HG03196 (cell line): ENCODE data around the gene B3GNT8.
"Not testable (repeated sequence)": the region's sequence is repeated elsewhere in the genome, so short reads cannot be mapped to it uniquely, and the experiment has no call there.

Experiments used
- ATAC-seq: cut with Tn5 transposase; IDR thresholded peaks from one replicate; pipeline ENCODE4 v1.9.1; 2021; ENCODE audit not compliant: unreplicated experiment

The B3GNT8 gene

DNA sequence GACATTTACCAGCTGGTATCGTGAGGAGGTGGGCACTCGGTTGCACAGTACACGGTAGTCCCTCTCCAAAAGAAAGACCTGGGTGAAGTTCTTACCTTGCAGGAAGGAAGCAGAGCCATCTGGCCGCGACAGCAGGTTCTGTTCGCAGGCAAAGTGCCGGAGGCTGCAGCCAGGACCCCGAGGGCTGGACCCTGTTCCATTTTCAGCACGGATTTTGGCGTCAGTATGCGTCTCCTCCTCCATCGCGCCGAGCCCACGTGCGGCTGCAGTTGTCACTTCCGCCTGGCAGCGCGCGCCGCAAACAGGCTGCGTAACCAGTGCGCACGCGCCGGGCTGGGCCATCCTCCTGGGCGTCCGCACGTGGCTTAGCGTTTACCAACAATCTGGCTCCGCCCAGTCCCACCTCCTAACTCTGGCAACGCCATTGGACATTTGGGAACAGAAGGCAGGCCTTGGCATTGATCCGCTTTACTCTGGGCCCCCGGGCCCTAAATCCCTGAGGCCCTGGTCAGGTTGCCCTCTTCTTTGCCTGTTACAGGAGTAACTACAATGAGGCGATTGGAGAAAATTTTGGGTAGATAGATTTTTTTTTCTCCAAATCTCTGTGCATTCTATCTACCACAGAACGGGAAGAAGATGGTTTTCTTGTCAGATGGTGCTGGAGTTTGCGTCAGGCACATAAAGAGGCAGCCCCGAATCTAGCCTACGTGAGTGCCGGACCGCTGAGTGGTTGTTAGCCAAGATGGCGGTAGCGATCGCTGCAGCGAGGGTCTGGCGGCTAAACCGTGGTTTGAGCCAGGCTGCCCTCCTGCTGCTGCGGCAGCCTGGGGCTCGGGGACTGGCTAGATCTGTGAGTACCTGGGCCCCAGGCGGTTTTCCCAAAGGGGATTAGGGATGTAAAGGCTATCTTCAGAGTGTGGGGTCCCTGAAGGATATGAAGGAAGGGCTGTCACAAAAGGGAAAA is 29.8 kb downstream of the B3GNT8 start, which contains the start of the genes BCKDHA and EXOSC5:
Gene BCKDHA, plus strand, starts transcription at position 733 of the 964 bp plus-strand sequence. Its CDS starts 10 bp downstream, at position 743.
Gene EXOSC5, minus strand, starts transcription at position 274 of the 964 bp plus-strand sequence. Its CDS starts 31 bp downstream, at position 243.
- ATAC-seq, result peak; percentile 87

DNA sequence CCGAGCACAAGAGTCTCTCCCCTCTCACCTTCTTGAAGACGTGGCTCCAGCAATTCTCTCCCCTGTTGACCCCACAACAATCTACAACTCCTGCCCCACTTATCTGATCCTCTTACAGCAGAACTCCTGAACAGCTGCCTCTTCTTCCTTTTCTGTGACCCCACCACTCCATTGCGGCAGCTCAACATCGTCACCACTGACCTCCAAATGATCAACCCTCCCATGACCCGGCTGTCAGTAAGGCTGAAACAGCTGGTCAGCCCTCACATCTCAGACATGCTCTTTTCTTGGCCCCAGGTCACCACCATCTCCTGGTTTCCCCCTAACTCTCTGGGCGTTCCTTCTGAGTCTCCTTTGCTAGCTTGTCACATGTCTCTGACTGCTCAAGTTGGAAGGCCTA is 31.8 kb downstream of the B3GNT8 start:
- no peak for ATAC-seq

DNA sequence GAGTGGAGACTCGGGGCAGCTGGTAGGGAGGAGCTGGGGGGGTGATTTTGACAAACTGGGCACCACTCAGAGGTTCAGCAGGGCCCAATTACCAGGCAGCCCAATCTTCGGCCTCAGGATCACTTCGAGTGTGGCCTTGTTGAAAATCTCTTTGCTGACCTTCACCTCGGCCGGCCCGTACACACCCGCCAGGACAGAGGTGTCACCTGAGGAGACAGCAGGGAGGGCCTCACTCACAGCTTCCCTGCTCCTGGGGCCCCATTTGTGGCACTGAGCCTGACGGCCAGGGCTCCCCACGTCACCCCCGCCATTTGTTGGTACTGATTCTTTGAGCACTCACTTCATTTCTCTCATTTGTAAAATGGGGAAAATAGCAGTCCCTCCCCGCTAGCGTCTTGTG is 34.4 kb downstream of the B3GNT8 start:
- ATAC-seq, result no peak

DNA sequence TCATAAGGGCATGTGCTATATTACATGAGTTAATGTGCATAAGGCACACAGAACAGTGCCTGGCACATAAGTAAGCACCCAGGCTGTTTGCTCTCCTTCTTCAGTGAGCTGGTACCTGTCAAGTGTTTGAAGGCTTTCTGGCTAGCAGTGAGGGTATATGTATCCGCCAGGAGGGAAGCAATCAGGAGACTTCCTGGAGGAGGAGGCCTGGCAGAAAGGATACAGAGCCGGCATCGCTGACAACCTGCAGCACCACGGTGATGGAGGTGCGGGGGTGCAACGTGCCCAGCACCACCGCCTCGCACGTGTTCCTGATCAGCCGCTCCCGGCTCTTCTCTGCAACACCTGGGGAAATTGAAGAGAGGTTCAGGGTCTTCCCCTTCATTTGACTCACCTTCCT is 35.6 kb downstream of the B3GNT8 start:
- no peak for ATAC-seq

DNA sequence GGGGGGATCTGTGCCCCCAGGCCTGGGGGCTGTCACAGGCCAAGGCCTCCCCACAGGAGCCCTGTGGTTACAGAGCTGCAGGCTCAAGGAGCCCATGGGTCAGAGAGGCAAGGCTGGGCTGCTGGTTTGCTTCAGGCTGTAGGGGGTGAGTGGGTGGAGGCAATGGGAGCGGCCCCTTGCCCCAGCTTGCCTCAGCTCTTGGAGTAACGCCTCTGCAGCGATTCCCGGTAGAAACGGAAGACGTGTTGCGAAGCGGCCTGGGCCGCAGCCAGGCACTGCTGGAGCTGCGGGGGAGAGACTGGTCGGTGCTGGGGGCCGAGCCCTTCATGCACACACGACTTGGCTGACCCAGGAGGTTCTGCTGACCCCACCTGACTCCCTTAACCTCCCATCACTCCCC is 40.7 kb downstream of the B3GNT8 start:
- ATAC-seq, result no peak

DNA sequence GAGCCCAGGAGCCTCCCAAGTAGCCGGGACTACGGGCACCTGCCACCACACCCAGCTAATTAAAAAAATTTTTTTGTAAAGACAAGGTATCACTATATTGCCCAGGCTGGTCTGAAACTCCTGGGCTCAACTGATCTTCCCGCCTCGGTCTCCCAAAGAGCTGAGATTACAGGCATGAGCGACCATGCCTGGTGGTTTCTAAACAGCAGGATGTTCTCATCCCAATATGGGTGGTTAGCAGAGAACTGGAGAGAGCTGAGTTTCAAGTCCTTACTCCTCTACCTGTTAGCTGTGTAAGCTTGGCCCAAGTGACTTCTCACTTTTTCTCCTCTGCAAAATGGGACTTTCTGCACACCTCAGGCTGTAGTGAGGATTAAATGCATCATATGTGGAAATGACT is 42.8 kb downstream of the B3GNT8 start:
- ATAC-seq, result no peak

DNA sequence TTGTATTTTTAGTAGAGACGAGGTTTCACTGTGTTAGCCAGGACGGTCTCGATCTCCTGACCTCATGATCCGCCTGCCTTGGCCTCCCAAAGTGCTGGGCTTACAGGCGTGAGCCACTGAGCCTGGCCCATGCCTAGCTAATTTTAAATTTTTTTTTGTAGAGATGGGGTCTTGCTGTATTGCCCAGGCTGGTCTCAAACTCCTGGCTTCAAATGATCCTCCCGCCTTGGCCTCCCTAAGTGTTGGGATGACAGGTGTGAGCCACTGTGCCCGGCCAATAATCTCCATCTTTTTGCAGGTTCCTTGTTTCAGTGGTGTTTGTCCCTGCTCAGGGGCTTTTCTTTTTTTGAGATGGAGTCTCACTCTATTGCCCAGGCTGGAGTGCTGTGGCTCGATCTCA is 45.6 kb downstream of the B3GNT8 start:
- not testable (repeated sequence) for ATAC-seq

DNA sequence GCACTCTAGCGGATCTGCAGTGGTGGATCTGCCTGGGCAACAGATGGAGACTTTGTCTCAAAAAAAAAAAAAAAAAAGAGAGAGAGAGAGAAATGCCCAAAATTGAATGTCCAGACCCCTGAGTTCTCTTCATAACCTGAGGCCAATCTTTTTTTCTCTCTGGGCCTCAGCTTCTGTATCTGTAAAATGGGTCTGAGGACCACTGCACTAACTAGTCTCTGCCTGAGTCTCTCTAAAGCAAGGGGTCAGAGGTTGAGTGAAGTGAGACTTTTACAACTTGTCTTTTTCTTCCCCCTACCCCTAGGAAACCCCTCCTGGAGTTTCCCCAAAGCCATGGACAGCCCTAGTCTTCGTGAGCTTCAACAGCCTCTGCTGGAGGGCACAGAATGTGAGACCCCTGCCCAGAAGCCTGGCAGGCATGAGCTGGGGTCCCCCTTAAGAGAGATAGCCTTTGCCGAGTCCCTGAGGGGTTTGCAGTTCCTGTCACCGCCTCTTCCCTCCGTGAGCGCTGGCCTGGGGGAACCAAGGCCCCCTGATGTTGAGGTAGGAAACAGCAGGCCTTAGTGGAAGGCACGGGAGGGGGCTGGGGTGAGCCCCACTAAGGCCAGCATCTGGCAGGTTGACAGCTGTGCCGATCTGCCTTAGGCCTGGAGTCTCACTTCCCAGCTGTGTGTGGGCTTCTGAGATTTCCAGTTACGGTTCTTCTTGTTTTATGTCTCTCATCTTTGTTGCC is 49.0 kb downstream of the B3GNT8 start:
- peak; percentile 50 for ATAC-seq

DNA sequence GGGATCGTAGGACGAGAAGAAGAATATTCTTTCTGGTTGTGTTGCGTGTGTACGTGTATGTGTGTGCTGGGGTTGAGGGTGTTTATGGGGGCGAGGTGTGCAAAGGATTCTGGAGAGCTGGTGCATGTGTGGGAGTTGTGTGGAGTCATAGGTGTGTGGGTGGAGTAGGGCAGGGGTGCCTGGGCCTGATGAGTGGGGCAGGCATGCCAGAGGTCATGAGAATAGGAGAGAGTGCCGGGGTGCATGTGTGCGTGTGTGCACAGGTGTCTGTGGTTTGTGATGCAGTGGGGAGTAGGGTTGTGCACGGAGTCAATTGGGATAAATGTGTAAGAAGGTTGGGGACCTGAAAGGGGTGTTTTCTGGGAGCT is 50.2 kb downstream of the B3GNT8 start:
- no peak for ATAC-seq

DNA sequence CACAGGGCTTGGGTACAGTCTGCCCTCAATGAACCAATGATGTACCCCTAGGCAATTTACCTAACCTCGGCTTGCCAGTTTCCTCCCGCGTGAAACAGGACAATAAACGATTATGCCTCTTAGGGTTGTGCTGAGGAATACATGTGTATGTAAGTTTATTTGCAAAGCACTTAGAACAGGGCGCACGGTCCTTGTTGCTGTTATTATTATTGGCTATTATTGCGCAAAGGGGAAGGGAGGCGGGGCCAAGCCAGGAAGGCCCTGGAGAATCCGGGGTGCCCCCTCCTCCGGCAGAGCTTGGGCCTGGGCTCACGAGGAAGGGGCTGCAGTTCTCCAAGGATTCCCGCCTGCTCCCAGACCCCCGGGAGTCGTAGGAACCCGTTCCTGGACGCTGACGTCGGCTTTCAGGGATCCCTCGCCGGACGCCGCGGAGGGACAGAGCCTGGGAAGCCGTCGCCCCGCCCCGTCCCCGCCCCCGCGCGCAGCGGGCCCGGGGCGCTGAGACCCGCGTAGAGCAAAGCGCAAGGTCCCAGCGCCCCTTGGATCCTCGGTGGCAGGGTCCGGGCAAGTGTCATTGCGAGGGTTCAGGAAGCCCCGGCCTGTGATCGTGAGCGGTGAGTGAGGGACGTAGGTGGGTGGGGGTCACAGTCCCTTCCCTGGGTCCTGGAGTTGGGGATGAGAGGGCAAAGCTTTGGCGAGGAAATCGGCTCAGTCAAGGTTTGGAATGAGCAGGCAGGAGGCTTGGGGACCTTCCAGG is 50.8 kb downstream of the B3GNT8 start, which contains the start of gene TMEM91:
Gene TMEM91, plus strand, starts transcription at position 293 of the 757 bp plus-strand sequence. CDS start 1,777 bp downstream, outside the sequence.
- ATAC-seq, result no peak
